EL (cell line): Measurements from ENCODE around the gene SKI.
"Not testable (repeated sequence)": the region's sequence is repeated elsewhere in the genome, so short reads cannot be mapped to it uniquely, and the experiment has no call there.

Experiments
- DNase-seq: peaks from one replicate; pipeline ENCODE4 v3.0.0-alpha.2; 2016

Gene SKI

GRCh38 chr1:2248854-2249558 lies 20.9 kb downstream of the SKI start:
- DNase-seq = no peak

GRCh38 chr1:2249559-2249906 lies 21.4 kb downstream of the SKI start:
- DNase-seq = no peak

- DNase-seq = no peak
Observed at GRCh38 chr1:2250721-2251281, 22.7 kb downstream of the SKI start.

- no peak for DNase-seq
Observed at GRCh38 chr1:2251363-2251762, 23.2 kb downstream of the SKI start.

GRCh38 chr1:2251786-2252185 lies 23.7 kb downstream of the SKI start:
- no peak for DNase-seq

- no peak for DNase-seq
Observed at GRCh38 chr1:2252423-2252822, 24.3 kb downstream of the SKI start.

- DNase-seq = no peak
Observed at GRCh38 chr1:2253036-2253796, 25.1 kb downstream of the SKI start.

GRCh38 chr1:2253797-2254480 lies 25.8 kb downstream of the SKI start:
- no peak for DNase-seq

- no peak for DNase-seq
Observed at GRCh38 chr1:2255047-2255419, 26.9 kb downstream of the SKI start.

GRCh38 chr1:2255420-2256369 lies 27.6 kb downstream of the SKI start:
- peak; percentile 74 for DNase-seq

- no peak for DNase-seq
Observed at GRCh38 chr1:2256435-2257244, 28.5 kb downstream of the SKI start.

GRCh38 chr1:2257245-2257627 lies 29.1 kb downstream of the SKI start:
- DNase-seq = no peak

- DNase-seq = no peak
Observed at GRCh38 chr1:2258122-2258681, 30.1 kb downstream of the SKI start.

GRCh38 chr1:2258996-2259395 lies 30.9 kb downstream of the SKI start:
- no peak for DNase-seq

- DNase-seq = no peak
Observed at GRCh38 chr1:2259668-2260402, 31.7 kb downstream of the SKI start.

GRCh38 chr1:2260470-2260869 lies 32.4 kb downstream of the SKI start:
- not testable (repeated sequence) for DNase-seq

- no peak for DNase-seq
Observed at GRCh38 chr1:2260917-2261316, 32.8 kb downstream of the SKI start.

- DNase-seq = not testable (repeated sequence)
Observed at GRCh38 chr1:2261476-2262395, 33.6 kb downstream of the SKI start.

GRCh38 chr1:2266301-2266975 lies 38.3 kb downstream of the SKI start:
- no peak for DNase-seq
